Panc1 (cell line): ENCODE data around the gene FKBP3. TPM values are rescaled to one million over a fixed set of nuclear protein-coding genes. Genes with fewer than 3 reads are reported as not detected.
"Not testable (repeated sequence)": the region's sequence is repeated elsewhere in the genome, so short reads cannot be mapped to it uniquely, and the experiment has no call there.

Experiments
- ATAC-seq: fragments of 200-7000 bp; cut with Tn5 transposase; 2 replicates; pipeline ENCODE4 v1.9.1; 2020; ENCODE audit warnings: mild to moderate bottlenecking, moderate library complexity
- BruUV-seq: library from RNA; stranded (reverse); fragments of 400-500 nt; replicated peaks from 2 replicates; lab custom pipeline; 2021; lab: Mats Ljungman, UMichigan
- CTCF ChIA-PET: fragments of 300-600 bp; sonication (Branson Sonifier 250); formaldehyde crosslinking; loops from one replicate; lab custom pipeline; 2022; ENCODE audit warnings: antibody characterized with exemption; lab: Charles Lee
- POLR2A ChIA-PET: fragments of 300-600 bp; sonication (Branson Sonifier 250); formaldehyde crosslinking; loops from one replicate; lab custom pipeline; 2022; ENCODE audit warnings: antibody characterized with exemption; lab: Charles Lee
- DNase-seq: peaks from one replicate; pipeline ENCODE4 v3.0.0-alpha.2; 2010; ENCODE audit warnings: low read depth, low spot score
- H3K27ac ChIP-seq: 2 replicates; pipeline ENCODE4 v1.5.1; 2011; ENCODE audit warnings: mild to moderate bottlenecking, low read length, inconsistent platforms
- H3K27me3 ChIP-seq: fragments of 200-500 bp; sonication (Bioruptor generic); 2 replicates; pipeline ENCODE4 v1.6.0; 2014; ENCODE audit warnings: low read length, inconsistent platforms; ENCODE audit not compliant: control insufficient read depth, insufficient read depth
- H3K36me3 ChIP-seq: fragments of 200-500 bp; sonication (Bioruptor generic); 2 replicates; pipeline ENCODE4 v1.5.1; 2014; ENCODE audit warnings: inconsistent platforms, mild to moderate bottlenecking, low read length, moderate library complexity; ENCODE audit not compliant: control insufficient read depth, insufficient read depth
- H3K4me1 ChIP-seq: 2 replicates; pipeline ENCODE4 v1.5.1; 2011; ENCODE audit warnings: inconsistent platforms, mild to moderate bottlenecking, low read length, moderate library complexity; ENCODE audit not compliant: control insufficient read depth, insufficient read depth
- H3K4me3 ChIP-seq, 2 experiments: 2 replicates each; pipeline ENCODE4 v1.5.1; 2011 to 2012; ENCODE audit warnings: low read depth in 2 of 2, low read length in 2 of 2, mild to moderate bottlenecking in 2 of 2, inconsistent platforms in 1 of 2, moderate library complexity in 1 of 2
- H3K9me3 ChIP-seq: fragments of 200-500 bp; sonication (Bioruptor generic); 2 replicates; pipeline ENCODE4 v1.5.1; 2014; ENCODE audit warnings: low read depth, mild to moderate bottlenecking, inconsistent platforms, low read length, moderate library complexity; ENCODE audit not compliant: control insufficient read depth, insufficient read depth
- POLR2AphosphoS5 ChIP-seq: IDR thresholded peaks from 2 replicates; pipeline ENCODE4 v1.6.1; 2012; ENCODE audit warnings: mild to moderate bottlenecking, low read depth, low read length, moderate library complexity
- SIN3A ChIP-seq: IDR thresholded peaks from 2 replicates; pipeline ENCODE4 v1.6.1; 2012; ENCODE audit warnings: low read depth, mild to moderate bottlenecking, low read length, moderate library complexity, borderline replicate concordance; ENCODE audit not compliant: insufficient read depth
- TCF7L2 ChIP-seq: IDR thresholded peaks from 2 replicates; pipeline ENCODE4 v1.6.1; 2011; ENCODE audit warnings: mild to moderate bottlenecking, low read depth, low read length, inconsistent platforms
- in situ Hi-C: cut with HindIII; loops from 2 replicates; pipeline ENCODE4 v1.10.0; 2016; ENCODE audit warnings: low sequenced_read_pairs, low pct_unique_long_range_greater_than_20kb
- intact Hi-C: fragments of 100-400 bp; cut with micrococcal nuclease; formaldehyde crosslinking; loops from one replicate; pipeline ENCODE4 v1.10.0; 2022; ENCODE audit not compliant: unreplicated experiment
- total RNA-seq: library from RNA; stranded (reverse); gene quantifications from one replicate; pipeline ENCODE4 v1.2.1, GENCODE V29; 2021; ENCODE audit not compliant: unreplicated experiment
- TF ChIP-seq, protein P1 (sequence below): fragments of 450-650 bp; IDR thresholded peaks from 2 replicates; pipeline ENCODE4 v1.5.1; 2017; ENCODE audit warnings: mild to moderate bottlenecking
- TF ChIP-seq, protein P2 (sequence below), 2 experiments: IDR thresholded peaks; 2 replicates each; pipeline ENCODE4 v1.6.1; 2011 to 2012; ENCODE audit warnings: low read depth in 2 of 2, control low read depth in 1 of 2, low read length in 1 of 2, mild to moderate bottlenecking in 1 of 2, moderate library complexity in 1 of 2; ENCODE audit not compliant: insufficient read depth in 1 of 2

The FKBP3 gene
- total RNA-seq, 1 experiment from 2014 or later: 47.4 TPM

DNA sequence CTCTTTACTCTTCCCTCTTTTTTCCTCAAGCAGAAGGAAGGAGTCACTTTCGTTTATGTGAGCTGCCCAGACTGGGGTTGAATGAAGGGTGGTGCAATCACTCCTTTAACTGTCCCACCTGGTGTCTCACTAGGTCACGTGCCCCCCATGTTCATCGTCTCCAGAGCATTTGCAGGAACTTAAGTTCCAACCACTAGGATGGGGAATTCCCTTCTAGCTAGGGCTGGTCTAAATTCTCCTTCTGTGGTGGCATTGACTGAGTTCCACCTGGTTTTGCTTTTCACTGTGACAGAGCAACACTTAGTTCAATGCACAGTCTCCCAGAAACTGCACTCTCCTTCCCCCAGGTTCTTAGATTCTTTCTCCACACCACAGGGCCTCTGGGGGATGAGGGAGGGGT lies 10.9 kb upstream of the FKBP3 start:
- in situ Hi-C loops: no loop called here
- intact Hi-C loops: no loop called here
- no peak overlapping the region for H3K4me3 ChIP-seq
- no peaks in the 10 kb centered on the region for H3K4me1 ChIP-seq
- TF ChIP-seq TCF7L2 (no peak), SIN3A (no peak), POLR2AphosphoS5 (no peak)
- TF ChIP-seq, protein P1, sequence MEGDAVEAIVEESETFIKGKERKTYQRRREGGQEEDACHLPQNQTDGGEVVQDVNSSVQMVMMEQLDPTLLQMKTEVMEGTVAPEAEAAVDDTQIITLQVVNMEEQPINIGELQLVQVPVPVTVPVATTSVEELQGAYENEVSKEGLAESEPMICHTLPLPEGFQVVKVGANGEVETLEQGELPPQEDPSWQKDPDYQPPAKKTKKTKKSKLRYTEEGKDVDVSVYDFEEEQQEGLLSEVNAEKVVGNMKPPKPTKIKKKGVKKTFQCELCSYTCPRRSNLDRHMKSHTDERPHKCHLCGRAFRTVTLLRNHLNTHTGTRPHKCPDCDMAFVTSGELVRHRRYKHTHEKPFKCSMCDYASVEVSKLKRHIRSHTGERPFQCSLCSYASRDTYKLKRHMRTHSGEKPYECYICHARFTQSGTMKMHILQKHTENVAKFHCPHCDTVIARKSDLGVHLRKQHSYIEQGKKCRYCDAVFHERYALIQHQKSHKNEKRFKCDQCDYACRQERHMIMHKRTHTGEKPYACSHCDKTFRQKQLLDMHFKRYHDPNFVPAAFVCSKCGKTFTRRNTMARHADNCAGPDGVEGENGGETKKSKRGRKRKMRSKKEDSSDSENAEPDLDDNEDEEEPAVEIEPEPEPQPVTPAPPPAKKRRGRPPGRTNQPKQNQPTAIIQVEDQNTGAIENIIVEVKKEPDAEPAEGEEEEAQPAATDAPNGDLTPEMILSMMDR: no peak
- TF ChIP-seq, protein P2, sequence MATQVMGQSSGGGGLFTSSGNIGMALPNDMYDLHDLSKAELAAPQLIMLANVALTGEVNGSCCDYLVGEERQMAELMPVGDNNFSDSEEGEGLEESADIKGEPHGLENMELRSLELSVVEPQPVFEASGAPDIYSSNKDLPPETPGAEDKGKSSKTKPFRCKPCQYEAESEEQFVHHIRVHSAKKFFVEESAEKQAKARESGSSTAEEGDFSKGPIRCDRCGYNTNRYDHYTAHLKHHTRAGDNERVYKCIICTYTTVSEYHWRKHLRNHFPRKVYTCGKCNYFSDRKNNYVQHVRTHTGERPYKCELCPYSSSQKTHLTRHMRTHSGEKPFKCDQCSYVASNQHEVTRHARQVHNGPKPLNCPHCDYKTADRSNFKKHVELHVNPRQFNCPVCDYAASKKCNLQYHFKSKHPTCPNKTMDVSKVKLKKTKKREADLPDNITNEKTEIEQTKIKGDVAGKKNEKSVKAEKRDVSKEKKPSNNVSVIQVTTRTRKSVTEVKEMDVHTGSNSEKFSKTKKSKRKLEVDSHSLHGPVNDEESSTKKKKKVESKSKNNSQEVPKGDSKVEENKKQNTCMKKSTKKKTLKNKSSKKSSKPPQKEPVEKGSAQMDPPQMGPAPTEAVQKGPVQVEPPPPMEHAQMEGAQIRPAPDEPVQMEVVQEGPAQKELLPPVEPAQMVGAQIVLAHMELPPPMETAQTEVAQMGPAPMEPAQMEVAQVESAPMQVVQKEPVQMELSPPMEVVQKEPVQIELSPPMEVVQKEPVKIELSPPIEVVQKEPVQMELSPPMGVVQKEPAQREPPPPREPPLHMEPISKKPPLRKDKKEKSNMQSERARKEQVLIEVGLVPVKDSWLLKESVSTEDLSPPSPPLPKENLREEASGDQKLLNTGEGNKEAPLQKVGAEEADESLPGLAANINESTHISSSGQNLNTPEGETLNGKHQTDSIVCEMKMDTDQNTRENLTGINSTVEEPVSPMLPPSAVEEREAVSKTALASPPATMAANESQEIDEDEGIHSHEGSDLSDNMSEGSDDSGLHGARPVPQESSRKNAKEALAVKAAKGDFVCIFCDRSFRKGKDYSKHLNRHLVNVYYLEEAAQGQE (IDR thresholded peaks at IDR 0.05; ENCODE audit: insufficient read depth in 1 of 2, low read depth in 2 of 2, low read length in 1 of 2): no peak
- no TSS peak for BruUV-seq
- ChIA-PET CTCF (no interaction called here), POLR2A (no interaction called here)
- no peaks in the 10 kb centered on the region for H3K9me3 ChIP-seq
- H3K36me3 ChIP-seq: no peaks in the 10 kb centered on the region
- no peak overlapping the region for H3K27ac ChIP-seq
- ATAC-seq (no peak), DNase-seq (no peak)
- no peaks in the 10 kb centered on the region for H3K27me3 ChIP-seq

DNA sequence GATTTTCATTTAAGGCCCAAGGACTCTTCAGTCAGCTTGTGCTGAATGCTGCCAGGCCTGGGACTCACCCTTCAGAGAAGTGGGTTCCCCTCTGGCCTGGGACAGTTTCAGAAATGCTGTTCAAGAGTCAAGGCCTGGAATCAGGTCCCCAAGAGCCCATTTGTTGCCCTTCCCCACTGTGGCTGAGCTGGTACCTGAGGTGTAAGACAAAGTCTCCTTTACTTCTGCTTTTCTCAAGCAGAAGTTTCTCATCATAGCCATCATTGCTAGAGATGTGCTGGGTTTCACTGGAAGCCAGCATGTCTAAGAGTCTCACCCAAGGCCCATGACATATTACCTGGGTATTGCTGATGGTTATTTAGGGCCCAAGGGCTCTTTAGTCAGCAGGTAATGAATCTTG lies 10.4 kb upstream of the FKBP3 start:
- BruUV-seq: no TSS peak
- TF ChIP-seq, protein P2 (IDR thresholded peaks at IDR 0.05; ENCODE audit: insufficient read depth in 1 of 2, low read depth in 2 of 2, low read length in 1 of 2): no peak
- TF ChIP-seq TCF7L2 (no peak), POLR2AphosphoS5 (no peak), SIN3A (no peak)
- TF ChIP-seq, protein P1: no peak
- H3K36me3 ChIP-seq: no peaks in the 10 kb centered on the region
- ChIA-PET CTCF (interaction anchor here (0.6 kb wide), 1 partner anchor 126 kb away, joined by 5 read pairs; no protein-coding TSS in a partner anchor), POLR2A (no interaction called here)
- no peaks in the 10 kb centered on the region for H3K27me3 ChIP-seq
- intact Hi-C loops (no loop called here), in situ Hi-C loops (no loop called here)
- H3K27ac ChIP-seq: no peak overlapping the region
- H3K4me1 ChIP-seq: no peaks in the 10 kb centered on the region
- no peaks in the 10 kb centered on the region for H3K9me3 ChIP-seq
- DNase-seq (no peak), ATAC-seq (no peak)
- H3K4me3 ChIP-seq: no peak overlapping the region

DNA sequence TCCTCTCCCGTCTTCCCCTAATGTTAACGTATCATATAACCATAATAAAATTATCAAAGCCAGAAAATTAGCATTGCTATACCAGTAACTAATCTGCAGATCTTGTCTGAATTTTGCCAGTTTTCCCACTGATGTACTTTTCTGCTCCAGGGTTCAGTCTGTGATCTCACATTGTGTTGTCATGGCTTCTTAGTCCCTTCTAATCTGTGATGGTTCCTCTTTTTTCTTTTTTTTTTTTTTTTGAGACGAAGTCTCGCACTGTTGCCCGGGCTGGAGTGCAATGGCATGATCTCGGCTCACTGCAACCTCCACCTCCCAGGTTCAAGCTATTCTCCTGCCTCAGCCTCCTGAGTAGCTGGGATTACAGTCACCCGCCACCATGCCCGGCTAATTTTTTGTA lies 7.8 kb upstream of the FKBP3 start:
- H3K9me3 ChIP-seq, BruUV-seq, H3K27me3 ChIP-seq, in situ Hi-C loops, DNase-seq, CTCF ChIA-PET, ATAC-seq, H3K36me3 ChIP-seq, H3K4me3 ChIP-seq, H3K27ac ChIP-seq, POLR2A ChIA-PET, H3K4me1 ChIP-seq, intact Hi-C loops: not testable (repeated sequence)
